Measurements from ENCODE around the gene MTHFD1L.

- TF ChIP-seq CTCF (IDR thresholded peaks at IDR 0.05) (no peak), POLR2A (IDR thresholded peaks at IDR 0.05) (no peak)
These were observed 59.5 kb downstream of the MTHFD1L start for GRCh38 chr6:150924808-150925589.
